Mesenteric fat pad (tissue), 1 donor: Measurements from ENCODE around the gene ZNF581. TPM values are rescaled to one million over a fixed set of nuclear protein-coding genes. Genes with fewer than 3 reads are reported as not detected.

Source experiments
- DNase-seq: peaks from one replicate; pipeline ENCODE4 v3.0.0-alpha.2; 2020; ENCODE audit warnings: low spot score
- total RNA-seq: library from RNA; stranded (reverse); fragmentation: NEBNext Ultra II Directional; extraction: Animal tissue kit (Norgen Biotek cat#: 25700); gene quantifications from one replicate; pipeline ENCODE4 v1.2.1, GENCODE V29; 2021
- donor health status: DM: yes; HTN: yes; CAD: no.

ZNF581 gene
- total RNA-seq, 1 donor from 2014 or later = 11.3 TPM

DNA sequence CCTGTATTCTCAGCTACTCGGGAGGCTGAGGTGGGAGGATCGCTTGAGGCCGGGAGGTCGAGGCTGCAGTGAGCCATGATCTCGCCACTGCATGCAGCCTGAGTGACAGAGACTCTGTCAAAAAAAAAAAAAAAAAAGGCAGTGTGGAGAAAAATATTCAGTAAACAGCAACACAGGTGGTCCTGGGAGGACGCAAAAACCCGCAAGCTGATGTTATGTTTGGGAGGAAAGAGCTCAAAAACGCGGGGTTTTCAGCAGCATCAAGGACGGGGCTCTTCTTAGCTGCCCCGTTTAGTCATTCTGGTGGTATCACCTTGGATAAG is 18.5 kb upstream of the ZNF581 start:
- DNase-seq = no peak

DNA sequence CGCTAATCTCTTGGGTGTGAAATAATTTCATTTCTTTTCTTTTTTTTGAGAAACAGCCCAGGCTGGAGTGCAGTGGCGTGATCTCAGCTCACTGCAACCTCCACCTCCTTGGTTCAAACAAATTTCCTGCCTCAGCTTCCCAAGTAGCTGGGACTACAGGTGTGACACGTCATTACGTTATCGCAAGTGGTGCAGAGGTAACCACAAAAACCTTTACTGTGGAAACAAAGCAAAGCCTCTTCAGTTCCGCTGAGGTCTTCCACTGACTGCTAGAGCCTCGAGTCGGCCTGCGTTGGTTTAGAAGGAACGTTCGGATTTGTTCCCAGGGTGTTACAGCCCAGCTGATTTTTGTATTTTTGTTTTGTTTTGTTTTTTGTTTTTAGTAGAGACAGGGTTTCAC is 17.1 kb upstream of the ZNF581 start:
- DNase-seq = no peak

DNA sequence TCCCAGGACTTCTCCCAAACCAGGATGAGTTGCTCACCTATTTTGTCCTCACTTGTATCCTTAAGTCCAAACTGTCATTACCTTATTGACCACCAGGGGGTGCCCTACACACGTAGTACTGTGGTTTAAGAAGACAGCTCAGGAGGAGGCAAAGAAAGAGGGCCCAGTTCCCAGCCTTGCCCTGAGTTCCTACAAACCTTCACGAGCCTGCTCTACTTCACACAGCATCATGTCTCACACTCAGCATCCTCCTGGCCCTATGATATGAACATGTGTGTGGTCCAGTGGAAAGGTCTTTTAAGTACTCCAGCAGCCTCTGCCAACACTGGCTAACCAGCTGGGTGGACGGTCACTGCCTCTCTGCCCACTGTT is 11.0 kb upstream of the ZNF581 start:
- no peak for DNase-seq

DNA sequence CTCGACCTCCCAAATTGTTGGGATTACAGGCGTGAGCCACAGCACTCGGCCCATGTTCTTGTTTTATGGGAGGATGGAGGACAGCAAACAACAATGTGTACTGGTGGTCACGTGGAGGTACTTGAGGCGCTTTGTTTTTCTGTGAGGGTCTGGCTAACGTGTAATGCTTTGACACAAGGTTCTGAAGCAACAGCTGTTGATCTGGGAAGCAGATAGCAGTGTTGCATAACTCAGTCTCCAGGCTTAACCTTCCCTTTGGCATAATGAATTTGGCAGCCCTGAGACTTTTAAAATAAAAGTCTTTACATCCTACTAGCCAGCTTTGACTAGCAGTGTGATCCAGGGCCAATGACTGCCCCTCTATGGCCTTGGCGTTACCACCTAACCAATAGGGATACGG is 9.6 kb upstream of the ZNF581 start:
- no peak for DNase-seq

DNA sequence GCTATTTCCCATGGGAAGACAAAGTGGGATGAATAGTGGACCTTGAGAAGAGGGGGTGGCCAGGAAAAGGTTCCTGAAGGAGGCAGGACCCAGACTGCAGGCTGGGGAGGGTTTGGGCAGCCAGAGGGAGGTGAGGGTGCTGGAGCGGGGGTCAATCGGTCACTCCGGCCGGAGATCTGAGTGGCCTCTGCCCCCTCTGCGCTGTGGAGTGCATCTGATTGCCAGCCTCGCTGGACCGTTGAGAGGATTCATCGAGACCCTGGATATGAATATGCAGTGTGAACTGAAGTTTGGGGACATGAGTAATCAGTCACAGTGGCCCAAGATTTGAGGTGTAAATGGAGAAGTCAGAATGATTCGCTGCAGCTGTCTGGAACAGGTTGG is 8.1 kb upstream of the ZNF581 start:
- DNase-seq = no peak

DNA sequence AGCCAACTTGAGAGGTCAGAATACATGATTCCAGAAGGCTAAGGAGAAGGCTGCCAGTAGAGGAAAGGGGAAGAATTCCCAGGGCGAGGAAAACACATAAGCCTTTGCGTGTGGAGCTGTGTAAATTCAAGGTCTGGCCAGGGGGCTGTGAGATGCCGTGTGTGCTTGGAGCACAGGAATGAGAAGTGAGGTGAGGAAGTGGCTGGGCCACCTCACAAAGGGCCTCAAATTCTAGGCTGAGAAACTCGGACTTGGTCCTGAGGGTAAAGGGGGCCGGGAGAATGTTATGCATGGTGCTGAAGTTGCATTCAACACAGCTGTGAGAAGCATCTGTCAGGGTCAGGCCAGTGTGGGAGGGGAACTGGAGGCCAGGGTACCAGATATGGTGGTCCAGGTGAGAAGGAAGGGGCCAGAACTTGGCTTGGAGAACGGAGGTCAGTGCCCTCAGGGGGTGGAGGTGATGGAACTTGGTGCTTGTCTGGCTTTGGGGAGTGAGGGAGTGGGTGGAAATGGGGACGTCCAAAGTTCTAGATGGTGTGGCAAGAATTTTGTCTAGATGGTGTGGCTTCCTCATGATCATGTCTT is 7.5 kb upstream of the ZNF581 start:
- no peak for DNase-seq

DNA sequence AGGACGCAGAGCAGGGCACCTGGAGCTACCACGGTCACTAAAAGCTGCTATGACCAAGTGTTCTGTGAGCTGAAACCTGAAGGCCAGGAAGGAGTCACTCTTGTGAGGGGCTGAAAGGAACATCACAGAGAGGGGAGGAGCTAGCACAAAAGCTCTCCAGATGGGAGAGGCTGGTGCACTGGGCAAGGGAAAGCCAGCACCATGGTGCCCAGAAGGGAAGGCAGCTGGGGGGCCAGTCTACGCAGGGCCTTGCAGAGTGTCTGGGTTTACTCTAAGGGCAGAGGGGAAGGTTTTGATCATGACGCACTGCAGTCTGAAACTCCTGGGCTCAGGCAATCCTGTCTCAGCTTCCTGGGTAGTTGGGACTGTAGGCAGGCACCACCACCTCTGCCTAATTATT is 6.7 kb upstream of the ZNF581 start:
- DNase-seq = no peak

DNA sequence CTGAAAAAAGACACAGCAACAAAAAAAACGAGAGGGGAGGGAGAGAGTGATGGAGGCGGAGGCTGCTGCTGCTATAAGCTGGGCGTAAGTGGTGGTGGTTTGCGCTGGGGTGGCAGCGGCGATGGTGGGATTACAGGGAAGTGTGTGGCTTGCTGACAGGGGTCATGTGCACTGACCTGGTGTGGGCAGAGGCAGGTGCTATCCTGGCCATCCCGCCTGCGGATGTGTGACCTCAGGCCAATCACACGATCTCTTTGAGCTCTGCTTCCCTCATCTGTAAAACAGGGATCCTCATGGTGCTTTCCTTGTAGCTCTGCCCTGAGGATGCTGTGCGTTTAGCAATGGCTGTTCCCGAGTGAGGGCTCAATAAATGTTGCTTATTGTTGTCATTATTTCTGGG is 5.9 kb upstream of the ZNF581 start:
- no peak for DNase-seq

DNA sequence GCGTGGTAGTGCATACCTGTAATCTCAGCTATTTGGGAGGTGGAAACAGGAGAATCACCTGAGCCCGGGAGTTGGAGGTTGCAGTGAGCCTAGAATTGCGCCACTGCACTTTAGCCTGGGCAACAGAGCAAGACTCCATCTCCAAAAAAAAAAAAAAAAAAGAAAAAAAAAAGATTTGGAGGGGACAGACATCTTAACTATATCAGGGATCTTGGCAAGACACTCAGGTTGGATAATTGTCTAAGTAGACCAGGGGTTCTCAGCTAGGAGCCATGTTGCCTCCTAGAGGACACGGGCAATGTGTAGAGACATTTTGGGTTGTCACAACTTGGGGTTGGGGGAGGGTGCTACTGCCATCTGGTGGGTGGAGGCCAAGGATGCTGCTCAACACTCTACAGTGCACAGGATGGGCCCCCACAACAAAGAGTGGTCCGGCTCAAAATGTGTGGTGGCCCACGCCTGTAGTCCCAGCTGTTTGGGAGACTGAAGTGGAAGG is 4.5 kb upstream of the ZNF581 start:
- DNase-seq = no peak

DNA sequence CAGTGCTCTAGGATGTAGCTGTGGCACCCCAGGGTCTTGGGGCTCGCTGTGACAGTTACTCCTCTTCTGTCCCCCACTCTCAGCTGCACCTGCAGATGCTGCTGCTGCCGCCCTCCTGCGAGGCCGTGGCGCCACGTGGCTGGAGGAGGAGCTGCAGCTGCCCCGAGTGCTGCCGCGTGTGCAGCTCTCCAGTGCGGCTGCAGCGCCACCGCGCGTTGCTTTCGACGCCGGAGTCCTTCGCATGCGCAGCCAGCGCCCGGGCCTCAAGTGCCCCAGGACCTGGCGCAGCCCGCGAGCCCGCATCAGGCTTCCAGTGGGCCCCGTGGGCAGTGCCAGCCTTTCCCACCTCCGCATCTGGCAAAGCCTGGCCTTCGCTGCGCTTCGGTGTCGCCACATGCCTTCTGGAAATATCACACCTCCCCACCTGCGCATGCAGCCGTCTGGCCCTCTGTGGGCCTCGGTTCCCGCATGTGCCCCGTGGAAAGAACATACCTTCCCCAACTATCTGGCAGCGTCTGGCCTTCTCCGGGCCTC is 3.3 kb upstream of the ZNF581 start:
- DNase-seq = no peak

DNA sequence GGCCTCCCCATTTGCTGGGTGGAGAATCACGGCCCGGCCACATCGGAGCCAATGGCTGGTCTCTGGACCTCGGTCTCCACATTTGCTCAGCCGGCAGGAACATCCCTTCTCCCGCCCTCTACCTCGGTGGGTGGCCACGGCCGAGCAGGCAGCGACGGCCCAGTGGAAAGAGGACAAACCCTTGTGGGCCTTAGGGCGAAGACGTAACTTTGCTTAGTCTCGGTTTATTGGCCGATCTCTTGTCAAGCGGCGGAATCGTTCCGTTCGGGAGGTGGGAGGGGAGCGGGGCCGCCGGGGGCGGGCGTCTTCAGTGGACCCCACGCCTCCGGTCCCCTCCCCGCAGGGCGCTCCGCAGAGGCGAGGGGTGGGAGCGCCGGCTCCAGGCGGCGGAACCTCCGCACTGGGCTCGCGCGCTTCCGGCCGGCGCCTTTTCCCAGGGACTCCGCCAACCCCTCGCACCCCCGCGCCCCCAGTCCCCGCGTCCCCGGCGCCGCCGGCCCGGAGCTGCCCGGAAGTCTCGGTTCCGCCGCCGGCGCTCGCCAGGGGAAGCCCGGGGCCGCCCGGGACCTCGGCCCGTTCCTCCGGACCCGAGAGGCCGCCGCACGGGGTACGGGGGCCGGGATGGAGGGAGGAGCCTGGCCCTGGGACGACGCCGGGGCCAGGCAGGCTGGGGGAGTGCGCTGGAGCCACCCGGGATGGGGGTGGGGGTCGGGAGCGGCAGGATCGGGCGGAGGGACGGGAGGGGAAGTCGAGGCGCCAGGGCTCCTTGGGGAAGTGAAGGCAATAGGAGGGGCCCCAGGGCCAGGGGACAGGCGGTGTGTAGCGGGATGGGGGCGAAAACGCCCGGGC is 2.6 kb upstream of the ZNF581 start, which contains the start of gene ZNF580:
Gene ZNF580 (plus strand): TSS at position 426 of the 849 bp plus-strand sequence. CDS start 1,507 bp downstream, outside the sequence.
- DNase-seq = no peak

DNA sequence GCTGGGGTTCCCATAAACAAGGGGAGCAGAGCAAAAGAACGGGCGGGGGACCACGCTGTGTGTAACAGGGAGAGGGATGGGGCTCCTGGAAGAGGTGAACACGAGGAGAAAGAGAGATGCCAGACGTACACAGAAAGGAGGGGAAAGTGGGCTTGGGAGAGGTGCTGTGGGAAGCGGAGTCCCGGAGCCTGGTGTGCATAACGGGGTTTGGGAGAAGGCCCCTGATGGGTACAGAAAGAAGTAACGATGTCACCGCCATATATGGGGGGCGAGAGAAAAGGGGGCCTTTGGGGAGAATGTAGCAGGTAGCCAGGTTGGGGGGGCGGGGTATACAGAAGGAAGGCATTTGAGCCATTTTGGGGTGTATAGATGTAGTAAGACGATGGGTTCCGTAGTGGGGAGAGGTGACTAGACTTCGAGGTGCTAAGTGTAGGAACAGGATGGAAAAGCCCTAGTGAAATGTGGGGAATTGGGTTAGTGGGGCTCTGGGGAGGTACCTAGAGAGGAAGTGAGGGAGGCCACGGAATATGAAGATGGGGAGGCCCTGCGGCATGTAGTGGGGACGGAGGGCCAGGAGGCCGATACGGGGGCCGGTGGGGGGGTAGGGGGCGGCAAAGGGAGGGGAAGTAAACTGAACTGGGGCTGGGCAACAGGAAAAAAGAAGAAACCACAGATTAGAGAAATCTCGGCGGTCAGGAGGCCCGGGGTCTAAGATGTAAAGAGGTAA is 1.9 kb upstream of the ZNF581 start:
- DNase-seq = no peak

DNA sequence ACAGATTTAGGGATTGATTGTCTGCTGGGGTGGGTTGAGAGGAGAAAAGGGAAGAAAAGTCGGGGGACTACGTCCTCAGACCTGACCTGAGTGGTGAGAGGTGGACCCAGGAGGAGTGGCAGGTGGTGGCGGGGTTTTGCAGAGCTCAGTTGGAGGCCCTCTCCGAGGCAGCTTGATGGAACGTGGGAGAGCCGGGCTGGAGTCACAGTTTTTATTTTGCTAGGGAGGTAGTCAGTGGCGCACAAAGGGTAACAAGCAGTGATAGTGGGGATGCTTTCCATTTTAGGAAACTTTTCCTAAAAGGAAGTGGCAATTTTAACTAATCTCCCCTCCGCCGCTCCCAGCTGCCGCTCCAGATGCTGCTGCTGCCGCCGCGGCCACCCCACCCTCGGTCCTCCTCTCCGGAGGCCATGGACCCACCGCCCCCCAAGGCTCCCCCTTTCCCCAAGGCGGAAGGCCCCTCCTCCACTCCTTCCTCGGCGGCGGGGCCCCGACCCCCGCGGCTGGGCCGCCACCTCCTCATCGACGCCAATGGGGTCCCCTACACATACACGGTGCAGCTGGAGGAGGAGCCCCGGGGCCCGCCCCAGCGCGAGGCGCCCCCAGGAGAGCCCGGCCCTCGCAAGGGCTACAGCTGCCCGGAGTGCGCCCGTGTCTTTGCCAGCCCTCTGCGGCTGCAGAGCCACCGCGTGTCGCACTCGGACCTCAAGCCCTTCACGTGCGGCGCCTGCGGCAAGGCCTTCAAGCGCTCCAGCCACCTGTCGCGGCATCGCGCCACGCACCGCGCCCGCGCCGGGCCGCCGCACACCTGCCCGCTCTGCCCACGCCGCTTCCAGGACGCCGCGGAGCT is 1.1 kb upstream of the ZNF581 start:
- DNase-seq = no peak

DNA sequence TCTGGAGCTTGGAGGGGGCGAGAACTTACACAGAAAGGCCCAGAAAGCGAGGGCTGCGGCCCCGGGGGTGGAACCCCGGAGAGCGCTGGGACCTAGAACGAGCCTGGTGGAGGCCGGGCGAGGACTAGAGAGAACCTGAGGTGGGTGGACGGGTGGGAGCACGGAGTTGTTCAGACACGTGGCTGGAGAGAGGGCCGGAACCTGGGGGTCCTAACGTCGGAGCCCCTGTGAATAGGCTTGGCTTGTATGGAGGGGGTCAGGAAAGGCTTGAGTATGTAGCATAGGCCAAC is 383 bp downstream of the ZNF581 start:
- no peak for DNase-seq

DNA sequence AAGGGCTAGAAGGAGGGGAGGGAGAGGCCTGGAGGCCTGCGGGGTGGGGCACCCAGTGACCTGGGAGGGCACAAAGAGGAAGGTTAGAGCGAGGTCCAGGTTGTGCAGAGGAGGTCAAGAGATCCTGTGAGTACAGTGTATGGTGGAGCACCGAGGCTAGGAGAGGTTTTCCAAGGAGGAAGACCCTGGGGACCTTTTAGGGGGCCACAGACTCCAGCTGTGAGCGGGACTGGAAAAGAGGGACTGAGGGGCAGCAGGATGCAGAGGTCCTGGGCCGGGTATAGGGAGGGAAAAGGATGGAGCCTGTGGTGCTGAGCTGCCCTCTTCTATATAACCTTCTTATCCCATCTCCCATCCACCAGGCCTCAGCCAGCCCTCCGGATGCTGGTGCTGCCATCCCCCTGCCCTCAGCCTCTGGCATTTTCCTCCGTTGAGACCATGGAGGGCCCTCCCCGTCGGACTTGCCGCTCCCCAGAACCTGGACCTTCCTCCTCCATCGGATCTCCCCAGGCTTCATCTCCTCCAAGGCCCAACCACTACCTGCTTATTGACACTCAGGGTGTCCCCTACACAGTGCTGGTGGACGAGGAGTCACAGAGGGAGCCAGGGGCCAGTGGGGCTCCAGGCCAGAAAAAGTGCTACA is 863 bp downstream of the ZNF581 start:
- no peak for DNase-seq

DNA sequence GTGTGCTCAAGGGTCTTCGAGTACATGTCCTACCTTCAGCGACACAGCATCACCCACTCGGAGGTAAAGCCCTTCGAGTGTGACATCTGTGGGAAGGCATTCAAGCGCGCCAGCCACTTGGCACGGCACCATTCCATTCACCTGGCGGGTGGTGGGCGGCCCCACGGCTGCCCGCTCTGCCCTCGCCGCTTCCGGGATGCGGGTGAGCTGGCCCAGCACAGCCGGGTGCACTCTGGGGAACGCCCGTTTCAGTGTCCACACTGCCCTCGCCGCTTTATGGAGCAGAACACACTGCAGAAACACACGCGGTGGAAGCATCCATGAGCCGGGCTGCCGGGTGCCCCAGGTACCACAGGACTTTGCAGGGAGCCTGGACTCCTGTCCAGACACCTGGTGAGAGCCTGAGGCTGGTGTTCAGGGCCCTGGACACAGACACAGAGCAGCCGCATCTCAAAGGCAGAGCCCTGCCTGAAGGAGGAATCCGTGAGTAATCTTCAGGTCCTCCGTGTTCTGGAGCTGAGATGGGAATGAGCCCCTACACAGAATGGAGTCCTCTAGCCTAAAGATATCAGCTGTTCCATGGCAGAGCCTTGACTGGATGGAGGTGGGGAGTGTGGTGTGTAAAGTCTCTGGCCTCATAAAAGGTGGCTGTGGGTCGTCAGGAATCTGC is 1.5 kb downstream of the ZNF581 start:
- DNase-seq = no peak

DNA sequence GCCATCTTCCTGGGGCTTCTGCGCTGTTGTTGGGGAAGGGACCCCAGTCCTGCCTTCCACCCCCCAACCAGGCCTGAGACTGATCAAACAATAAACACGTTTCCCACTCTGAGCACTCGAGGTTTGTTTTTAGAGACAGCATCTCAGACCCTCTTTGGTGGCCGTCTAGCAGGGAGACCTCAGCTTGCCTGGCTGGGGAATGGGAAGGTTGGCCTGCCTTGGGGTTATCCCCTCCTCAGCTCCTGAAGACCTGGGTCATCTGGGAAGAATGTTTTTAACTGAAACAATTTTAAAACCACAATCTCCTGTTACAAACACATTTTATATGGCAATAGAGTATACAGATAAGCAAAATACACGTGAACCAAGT is 2.0 kb downstream of the ZNF581 start:
- DNase-seq = no peak

DNA sequence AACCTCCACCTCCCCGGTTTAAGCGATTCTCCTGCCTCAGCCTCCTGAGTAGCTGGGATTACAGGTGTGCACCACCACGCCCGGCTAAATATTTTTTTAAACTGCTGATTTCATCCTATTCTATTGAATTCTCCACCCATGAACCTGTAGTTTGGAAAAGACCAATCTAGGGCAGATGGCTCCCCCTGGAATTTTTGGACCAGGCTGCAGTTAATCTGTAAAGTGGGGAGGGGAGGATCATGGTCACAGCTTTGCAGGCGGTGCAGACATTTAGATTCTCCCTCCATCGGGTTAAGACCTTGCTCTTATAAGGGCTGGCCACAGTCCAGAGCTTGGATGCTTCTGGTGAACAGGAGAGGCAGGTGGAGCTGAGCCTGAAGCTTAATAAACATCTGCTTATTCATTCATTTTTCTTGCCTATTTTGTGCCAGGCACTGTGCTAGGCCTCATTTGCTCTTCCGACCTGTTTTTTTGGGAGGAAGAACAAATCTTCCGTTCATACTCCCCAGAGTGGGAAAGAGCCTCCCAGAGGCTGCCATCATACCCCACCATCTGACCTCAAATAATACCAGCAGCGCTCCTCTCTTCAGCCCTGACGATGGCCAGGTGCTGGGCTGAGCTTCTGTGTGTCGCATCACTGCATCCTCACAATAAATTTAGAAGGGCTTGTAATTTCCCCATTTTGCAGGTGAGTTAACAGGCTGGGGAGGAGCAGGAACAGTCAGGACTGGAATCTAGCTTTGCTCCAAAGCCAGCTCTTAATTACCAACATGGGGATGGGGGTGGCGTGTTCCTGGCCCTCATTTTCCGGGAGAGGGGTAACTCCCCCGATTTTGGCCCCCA is 3.7 kb downstream of the ZNF581 start:
- DNase-seq = no peak
